HG03442 (cell line): ENCODE measurements around the gene CNGA3.

ENCODE experiments used
- ATAC-seq: cut with Tn5 transposase; IDR thresholded peaks from one replicate; pipeline ENCODE4 v1.9.1; 2021; ENCODE audit warnings: mild to moderate bottlenecking, moderate library complexity; ENCODE audit not compliant: unreplicated experiment

CNGA3 gene

DNA sequence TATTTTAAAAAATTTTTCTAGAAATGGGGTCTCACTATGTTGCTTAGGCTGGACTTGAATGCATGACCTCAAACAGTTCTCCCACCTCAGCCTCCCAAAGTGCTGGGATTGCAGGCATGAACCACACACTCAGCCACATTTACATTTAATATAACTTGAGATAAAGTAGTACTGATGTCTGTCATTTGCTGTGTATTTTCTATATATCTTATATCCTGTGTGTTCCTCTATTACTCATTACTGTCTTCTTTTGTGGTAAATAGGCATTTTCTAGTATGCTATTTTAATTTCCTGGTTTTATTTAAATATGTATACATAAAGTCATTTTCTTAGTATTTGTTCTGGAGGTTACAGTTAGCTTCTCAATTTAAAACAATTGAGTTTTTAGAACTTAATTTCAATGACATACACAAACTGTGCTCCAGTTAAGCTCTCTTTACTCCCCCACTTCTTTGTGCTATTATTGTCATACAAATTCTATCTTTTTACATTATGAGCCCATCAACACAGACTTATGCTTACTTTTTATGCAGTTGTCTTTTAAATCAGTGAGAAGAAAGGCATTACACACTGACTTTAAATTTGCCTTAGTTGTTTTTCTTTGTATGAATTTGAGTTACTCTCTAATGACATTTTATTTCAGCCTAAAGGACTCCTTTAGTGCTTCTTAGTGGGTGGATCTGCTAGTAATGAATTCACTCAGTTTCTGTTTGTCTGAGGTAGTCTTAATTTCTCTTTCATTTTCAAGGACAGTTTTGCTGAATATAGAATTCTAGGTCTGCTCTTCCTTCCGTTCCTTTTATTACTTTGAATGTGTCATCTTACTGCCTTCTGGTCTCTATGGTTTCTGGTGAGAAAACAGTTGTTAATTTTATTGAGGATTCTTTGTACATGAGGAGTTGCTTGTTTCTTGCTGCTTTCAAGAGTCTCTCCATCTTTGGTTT lies 92.2 kb downstream of the CNGA3 start:
- ATAC-seq, result peak; percentile 78

DNA sequence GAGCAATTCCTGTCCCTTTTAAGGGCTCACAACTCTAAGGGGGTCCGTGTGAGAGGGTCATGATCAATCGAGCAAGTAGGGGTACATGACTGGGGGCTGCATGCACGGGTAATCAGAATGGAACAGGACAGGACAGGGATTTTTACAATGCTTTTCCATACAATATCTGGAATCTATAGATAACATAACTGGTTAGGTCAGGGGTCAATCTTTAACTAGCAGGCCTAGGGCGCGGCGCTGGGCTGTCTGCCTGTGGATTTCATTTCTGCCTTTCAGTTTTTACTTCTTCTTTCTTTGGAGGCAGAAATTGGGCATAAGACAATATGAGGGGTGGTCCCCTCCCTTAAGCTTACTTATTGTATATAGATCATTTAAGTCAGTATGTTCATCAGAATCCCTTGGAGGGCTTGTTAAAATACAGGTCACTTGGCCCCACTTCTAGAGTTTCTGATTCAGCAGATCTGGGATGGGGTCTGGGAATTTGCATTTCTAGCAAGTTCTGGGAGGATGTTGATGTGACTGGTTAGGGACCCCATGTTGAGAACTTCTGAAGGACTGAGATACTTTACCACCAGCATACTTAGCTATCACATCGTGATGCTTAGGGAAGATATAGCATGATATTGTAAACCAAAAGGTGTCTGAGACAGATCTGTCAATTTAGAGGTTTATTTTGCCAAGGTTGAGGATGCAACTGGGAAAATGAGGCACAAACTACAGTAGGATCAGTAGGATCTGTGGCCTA lies 95.6 kb downstream of the CNGA3 start:
- ATAC-seq, result no peak

DNA sequence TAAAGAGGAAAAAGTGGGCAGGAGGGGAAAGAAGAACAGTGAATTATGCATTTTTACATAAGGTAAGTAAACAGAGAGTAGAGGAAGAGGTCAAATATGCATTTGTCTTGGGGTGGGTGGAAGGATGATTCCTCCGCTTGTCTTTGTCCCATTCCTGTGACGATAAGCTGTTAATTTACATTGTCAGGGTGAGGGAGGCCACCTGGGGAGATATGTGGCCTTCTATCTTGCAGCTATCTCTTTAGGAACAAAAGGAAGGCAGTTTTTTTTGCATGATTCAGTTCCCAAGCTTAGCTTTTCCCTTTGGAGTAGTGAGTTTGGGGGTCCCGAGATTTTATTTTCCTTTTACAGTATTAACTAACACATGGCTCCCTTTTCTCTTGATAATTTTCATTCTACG lies 96.2 kb downstream of the CNGA3 start:
- no peak for ATAC-seq

DNA sequence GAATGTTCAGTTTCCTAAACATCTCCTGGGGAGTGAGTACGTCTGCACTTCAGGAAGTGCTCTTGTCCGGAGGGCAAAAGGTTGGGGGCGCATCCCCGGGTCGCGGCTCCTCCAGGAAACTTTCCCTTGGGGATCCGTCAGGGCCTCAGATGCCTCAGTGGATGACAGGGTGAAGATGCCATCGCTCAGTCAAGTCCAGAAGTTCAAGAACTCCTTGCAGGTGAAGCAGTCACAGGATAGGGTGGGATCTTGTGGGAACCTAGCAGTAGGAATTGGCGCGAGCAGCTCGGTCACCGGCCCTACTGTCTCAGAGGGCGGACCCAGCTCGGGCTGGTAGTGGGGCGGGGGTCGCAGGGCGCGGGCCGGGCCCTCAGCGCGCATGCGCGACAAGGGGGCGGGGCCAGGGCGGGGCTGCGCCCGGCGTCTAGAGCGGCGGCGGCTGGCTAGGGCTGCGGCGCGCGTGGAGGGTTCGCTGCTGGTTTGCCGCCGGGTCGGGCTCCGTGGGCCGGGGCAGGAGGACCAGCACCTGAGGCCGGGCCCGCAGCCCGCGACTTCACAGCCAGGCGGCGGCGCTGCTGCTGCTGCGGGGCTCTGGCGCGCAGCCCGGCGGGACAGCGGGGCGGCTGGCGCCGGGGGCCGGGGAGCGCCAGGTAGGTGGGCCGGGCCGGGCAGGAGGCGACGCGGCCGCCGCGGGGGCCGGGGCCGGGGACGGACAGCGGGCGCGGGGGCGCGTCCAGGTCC lies 98.3 kb downstream of the CNGA3 start, which contains the start of gene INPP4A:
INPP4A (plus strand) TSS at position 423 of the 741 bp plus-strand sequence. CDS start 75,191 bp downstream, outside the sequence.
- ATAC-seq, result peak; percentile 84

DNA sequence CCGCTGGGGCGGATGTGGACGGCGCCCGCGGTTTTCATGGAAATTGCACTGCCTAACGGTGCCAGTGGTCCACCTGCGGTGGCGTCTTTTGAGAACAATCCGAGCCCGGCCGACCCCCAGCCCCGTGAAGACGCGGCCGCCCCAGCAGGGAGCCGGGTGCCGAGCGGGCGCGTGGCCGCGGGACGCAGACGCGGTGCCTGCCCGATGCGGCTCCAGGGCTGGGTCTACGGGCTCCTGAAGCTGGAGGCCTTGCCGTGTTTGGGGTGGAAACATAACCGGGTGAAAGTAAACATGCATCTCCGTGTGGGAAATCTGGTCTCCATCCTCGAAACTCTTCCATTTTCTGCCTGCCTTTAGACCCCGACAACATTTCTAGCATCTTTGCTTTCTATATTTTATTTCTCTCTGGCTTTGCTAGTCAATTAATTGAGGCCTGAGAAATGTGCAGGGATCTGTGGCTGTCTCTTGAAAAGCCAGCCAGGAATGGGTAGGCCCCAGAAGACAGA lies 99.0 kb downstream of the CNGA3 start:
- ATAC-seq, result peak; percentile 25

DNA sequence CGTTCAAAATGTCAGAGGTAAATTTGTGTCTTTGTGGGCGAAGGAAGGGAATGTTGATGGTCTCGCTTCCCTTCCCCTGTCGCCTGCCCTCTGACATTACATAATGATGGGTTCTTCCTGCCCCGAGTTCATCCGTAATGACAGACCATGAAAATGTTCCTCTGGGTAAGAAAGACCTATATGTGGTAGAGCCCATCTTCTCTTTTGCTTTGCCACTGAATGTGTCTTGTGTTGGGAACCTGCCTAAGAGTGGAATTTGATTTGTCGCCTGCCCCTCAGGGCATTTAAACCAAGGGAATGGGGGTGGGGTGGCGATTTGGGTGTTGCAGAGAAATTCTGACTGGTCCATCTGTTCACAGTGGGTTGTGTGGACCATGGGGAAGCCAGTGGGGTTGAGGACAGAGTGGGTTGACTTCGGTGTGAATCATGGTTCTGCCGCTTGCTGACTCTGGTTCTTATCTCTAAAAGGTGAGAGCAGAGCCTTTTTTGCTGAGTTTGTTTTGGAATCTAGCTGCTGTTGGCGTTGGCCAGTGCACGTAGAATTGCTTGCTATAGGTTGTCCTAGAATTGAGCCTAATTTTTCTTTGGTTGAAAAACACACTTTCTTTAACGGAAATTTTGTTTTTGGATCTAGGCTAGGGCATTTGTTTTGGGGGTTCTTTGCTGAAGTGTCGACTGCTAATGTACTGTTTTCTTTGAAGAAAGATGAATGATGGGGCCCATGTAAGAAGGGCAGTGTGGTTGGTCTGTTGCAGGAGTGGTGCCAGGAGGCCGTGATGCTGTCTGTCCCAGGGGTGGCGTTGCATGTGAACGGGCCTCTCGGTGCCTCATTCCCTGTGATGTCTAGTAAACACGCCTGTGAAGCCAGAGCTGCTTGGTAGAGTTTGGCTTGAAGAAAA lies 99.7 kb downstream of the CNGA3 start:
- ATAC-seq, result no peak

DNA sequence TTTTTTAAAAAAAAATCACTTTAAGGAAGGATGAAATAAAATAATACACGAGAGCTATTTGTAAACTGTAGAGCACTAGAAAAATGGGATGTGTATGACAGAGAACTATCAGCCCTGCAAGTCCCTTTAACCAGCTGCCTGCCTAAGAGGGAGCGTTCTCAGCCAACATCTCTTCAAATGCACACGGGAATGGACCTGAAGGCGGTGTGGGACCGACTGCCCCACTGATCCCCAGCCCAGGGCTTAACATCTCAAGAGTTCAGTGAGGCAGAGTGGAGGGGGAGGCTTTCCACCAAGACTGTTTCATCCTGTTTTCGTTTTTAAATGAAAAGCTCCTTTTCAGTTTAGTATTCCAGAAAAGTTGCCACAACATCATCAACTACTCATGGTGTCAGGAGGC lies 100.6 kb downstream of the CNGA3 start:
- no peak for ATAC-seq
